Heart left ventricle (tissue), 13 donors: Measurements from ENCODE around the gene ITPKA.

Experiments
- POLR2A ChIP-seq, 2 donors: fragments of 450-650 bp; IDR thresholded peaks; one replicate each; pipeline ENCODE4 v1.6.1; 2017; ENCODE audit warnings: antibody characterized with exemption in 2 of 2, mild to moderate bottlenecking in 2 of 2, moderate library complexity in 2 of 2
- TF ChIP-seq, protein P1 (sequence below), 12 donors: fragments of 200-600 bp; sonication (generic) in 4 of 12; IDR thresholded peaks; one replicate each; pipeline versions ENCODE4 v1.5.0 to v1.8.0; 2018 to 2022; ENCODE audit warnings: antibody characterized with exemption in 12 of 12, mild to moderate bottlenecking in 5 of 12
- donor health status: ischemic (EF 13 %, LVEDD 7.1; RV severe dilation, severe dysfunction).
- donor health status: DM: no; HTN: yes; CAD: no.
- donor health status: DM: no; HTN: no; CAD: no.
- donor health status: ischemic (EF 25% LVEDD 6.9; RV normal size, moderate dysfunction).
- donor health status: ischemic (EF 25% LVEDD 5.7; RV mildly dilated, moderate dysfunction).
- donor health status: ischemic (EF 35%, LVEDD 5.7; RV mildly dilated, moderate dysfunction).
- donor health status: nonischemic (EF 11% LVEDD 7.7; RV severe dilation, severe dysfunction).
- donor health status: DM: yes; HTN: yes; CAD: no.
- donor health status: PGD.
- donor health status: ischemic (EF 29% LVEDD 5.4; RV normal size, mild dysfunction).
- donor health status: nonischemic (EF 23%, LVEDD 6.1; RV moderate dilation, normal function).

DNA sequence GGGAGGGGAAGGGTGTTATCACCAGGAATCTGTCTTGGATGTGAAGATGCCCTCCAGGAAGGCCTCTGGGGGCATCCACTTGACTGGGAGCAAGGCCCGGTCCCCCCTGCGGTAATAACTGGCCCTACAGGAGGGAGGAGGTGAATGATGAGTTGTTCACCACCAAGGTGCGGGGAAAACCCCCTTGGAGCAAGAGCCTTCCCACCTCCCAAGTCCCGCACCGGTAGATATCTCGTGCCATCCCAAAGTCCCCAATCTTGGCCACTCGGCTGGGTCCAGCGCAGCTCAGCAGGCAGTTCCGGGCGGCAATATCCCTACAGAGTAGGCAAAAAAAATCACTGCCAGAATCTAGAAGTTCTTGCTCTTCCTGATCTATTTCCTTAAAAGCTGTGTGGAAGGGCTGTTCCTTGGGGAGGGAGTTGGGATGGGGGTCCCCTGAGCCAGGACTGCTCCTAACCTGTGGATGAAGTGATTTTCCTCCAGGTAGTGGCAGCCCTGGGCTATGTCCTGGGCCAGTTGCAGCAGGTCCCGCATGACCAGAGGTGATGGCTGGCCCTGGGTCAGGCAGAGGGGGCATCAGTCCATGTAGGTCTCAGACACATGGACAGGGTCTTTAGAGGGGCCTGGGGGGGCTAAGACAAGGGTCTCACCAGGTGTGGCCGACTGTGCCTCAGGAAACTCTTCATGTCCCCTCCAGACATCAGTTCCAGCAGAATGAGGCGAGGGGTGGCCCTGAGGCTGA, 11.2 kb downstream of the ITPKA start:
- TF ChIP-seq, protein P1, sequence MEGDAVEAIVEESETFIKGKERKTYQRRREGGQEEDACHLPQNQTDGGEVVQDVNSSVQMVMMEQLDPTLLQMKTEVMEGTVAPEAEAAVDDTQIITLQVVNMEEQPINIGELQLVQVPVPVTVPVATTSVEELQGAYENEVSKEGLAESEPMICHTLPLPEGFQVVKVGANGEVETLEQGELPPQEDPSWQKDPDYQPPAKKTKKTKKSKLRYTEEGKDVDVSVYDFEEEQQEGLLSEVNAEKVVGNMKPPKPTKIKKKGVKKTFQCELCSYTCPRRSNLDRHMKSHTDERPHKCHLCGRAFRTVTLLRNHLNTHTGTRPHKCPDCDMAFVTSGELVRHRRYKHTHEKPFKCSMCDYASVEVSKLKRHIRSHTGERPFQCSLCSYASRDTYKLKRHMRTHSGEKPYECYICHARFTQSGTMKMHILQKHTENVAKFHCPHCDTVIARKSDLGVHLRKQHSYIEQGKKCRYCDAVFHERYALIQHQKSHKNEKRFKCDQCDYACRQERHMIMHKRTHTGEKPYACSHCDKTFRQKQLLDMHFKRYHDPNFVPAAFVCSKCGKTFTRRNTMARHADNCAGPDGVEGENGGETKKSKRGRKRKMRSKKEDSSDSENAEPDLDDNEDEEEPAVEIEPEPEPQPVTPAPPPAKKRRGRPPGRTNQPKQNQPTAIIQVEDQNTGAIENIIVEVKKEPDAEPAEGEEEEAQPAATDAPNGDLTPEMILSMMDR (IDR thresholded peaks at IDR 0.05): no peak
- no peak for TF ChIP-seq POLR2A (IDR thresholded peaks at IDR 0.05)
